HG03378 (cell line): ENCODE results near the gene NGRN.
"Not testable (repeated sequence)": the region's sequence is repeated elsewhere in the genome, so short reads cannot be mapped to it uniquely, and the experiment has no call there.

Experiments used
- ATAC-seq: cut with Tn5 transposase; IDR thresholded peaks from one replicate; pipeline ENCODE4 v1.9.1; 2021; ENCODE audit warnings: mild to moderate bottlenecking, moderate library complexity; ENCODE audit not compliant: unreplicated experiment

NGRN gene

GRCh38 chr15:90280743-90281142, 15.3 kb downstream of the NGRN start:
- ATAC-seq = not testable (repeated sequence)

- not testable (repeated sequence) for ATAC-seq
Measured at GRCh38 chr15:90281637-90282036, 16.2 kb downstream of the NGRN start.

DNA sequence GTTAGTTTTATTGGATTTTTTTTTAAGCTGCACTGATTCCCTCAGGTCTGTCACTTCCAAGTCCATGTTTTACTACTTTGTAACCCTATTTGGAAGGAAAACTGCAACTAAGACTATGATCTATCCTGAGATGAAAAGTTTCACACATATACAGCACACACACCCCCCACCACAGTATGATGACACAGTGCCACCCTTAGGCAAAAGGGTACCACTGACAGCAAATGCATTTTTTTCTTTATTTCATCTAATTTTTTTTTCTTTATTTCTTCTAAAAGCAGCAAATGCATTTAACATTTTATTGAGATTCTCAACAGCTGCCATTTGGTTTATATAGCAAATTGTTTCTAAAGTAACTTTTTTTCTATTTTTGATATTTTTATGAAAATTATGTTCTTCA, 21.2 kb downstream of the NGRN start:
- no peak for ATAC-seq

GRCh38 chr15:90287101-90287500, 21.6 kb downstream of the NGRN start:
- ATAC-seq = no peak

DNA sequence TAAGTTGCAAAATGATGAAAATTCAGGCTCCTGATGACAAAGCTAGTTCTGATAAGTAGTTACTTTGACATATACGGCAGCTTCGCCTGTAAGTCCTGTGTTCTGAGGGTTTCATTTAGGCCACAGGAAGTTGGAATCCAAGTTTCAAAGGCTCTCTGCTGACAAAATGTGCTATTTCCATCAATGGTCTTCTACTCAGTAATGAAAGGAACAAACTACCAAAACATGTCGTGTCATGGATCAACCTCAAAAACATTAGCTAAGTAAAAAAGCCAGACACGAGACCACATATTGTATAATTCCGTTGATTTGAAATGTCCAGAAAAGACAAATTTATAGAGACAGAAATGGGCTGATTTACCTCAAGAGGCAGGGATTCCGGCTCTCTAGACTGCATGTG, 22.5 kb downstream of the NGRN start:
- ATAC-seq = no peak

DNA sequence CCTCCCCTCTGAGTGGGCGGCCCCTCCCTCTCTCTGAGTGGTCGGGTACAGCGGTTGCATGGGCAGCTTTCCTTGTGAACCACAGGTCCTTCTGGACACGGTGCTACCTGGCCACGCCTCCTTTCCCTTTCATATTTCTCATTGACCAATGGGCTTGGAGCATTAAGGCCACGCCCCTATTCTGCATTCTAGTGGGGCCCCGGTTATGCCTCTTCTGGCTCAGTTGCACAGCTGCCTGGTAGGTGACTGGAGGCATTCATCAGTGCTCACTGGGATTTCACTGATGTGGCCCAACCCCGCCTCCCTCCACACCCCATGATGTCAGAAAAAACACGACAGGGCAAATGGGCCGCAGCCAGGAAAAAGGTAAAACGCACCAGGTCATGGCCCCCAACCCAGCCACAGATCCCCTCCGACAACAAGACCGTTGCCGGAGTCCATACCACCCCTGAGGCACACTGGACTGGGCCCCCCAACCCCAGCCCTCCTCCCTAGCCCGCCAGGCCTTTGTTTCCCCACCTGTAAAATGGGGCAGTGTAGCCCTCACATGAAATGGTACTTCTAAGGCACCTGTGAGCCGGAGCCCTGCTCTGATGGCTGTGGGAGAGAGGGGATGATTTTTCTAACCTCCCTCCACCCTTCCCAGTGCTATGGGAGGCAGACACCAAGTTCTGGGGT, 26.3 kb downstream of the NGRN start:
- no peak for ATAC-seq

GRCh38 chr15:90293040-90293810, 27.8 kb downstream of the NGRN start:
- not testable (repeated sequence) for ATAC-seq

DNA sequence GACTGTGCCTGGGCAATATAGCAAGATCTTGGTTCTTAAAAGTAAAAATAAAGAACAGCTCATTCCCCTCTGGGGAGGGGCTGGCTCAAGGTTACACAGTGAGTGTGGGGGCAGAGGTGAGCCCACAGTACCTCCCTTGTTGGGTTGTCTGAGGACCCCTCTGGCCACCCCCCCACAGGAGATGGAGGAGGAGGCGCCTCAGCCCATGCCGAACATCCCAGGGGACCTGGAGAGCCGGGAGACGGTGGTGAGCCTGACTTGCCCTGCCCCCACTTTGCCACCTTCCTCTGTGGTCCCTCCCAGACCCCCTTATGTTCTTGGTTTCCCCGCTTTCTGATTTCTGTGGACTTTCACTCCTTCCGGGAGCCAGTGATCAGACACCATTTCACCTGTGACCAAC, 28.7 kb downstream of the NGRN start:
- no peak for ATAC-seq

GRCh38 chr15:90294601-90295269, 29.3 kb downstream of the NGRN start:
- ATAC-seq = no peak

DNA sequence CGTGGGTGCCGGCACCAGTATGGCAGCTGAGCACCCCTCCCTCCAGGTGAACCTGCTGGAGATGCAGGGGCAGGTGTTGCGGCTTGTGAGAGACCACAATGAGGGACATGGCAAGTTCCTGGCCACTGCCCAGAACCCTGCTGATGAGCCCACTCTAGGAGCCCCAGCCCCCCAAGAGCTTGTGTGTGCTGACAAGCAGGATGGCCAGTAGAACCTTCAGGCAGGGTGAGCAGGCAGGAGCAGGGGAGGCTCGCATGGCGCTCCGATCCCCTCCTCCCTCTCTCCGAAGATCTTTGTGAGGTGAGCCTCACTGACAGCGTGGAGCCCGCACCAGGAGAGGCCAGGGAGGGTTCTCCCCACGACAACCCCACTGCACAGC, 29.8 kb downstream of the NGRN start:
- ATAC-seq = no peak

DNA sequence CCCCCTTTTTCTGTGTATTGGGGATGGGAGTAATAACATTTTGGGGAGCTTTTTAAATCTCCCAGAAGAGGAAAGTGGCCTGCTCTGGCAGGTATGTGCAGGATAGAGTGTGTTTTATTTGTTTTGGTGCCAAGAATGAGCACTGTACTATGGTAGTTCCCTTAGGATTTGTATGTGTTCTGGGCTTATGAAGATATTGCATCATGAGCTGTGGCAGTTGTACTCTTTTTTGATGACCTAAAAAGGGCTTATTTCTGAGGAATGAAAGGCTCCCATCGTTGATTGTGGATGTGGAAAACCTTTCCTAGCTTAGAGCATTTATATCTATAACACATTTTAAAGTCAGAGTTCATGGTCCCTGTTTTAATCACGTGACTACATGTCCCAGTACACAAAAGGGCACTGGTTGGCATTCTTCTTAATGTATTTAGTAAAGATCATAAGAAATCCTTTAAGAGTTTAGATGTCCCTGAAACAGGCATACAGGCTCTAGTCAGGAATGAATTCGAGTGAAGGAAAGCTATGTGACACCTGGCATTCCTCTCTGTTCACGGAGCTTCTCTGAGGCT, 30.9 kb downstream of the NGRN start:
- not testable (repeated sequence) for ATAC-seq

- ATAC-seq = no peak
Measured at GRCh38 chr15:90297021-90297420, 31.5 kb downstream of the NGRN start.

GRCh38 chr15:90300541-90300940, 35.1 kb downstream of the NGRN start:
- no peak for ATAC-seq

GRCh38 chr15:90300988-90301706, 35.7 kb downstream of the NGRN start:
- no peak for ATAC-seq

DNA sequence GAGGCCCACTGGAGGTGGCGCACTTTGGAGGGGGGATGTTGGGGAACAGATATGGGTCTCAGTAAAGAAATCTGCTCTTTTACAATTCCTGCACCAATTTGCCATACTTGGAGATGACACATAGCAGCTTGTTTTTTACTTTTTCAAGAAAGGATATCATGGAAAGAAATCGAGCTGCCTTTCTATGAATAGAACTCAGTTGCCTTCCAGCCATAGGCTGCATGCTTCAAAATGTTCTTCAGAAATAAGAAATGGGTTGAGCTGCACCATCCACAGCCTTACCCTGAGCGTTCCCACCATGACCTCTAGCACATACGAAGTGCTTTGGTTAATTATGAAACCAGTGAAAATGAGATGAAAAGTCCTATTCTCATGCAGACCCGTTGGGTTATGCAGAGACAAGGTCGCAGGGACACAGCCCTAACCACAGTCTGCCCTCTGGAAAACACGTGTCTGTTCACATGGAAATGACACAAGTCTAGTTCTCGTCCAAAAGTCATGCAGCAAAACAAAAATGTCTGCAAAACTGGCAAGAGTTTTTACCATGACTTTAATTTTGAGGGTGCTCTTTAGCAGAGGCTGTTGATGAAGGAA, 36.3 kb downstream of the NGRN start:
- no peak for ATAC-seq

DNA sequence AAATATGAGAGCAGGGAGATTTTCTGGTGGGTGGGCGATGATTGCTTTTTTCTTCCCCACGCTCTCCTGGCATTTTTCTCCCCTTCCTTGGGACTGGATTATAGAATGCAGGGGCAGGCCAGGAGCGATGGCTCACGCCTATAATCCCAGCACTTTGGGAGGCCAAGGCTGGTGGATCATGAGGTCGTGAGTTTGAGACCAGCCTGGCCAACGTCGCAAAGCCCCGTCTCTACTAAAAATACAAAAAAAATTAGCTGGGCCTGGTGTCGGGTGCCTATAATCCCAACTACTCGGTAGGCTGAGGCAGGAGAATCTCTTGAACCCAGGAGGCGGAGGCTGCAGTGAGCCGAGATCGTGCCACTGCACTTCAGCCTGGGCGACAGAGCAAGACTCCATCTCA, 39.9 kb downstream of the NGRN start:
- ATAC-seq = not testable (repeated sequence)

GRCh38 chr15:90305932-90306331, 40.5 kb downstream of the NGRN start:
- ATAC-seq = no peak

- ATAC-seq = no peak
Measured at GRCh38 chr15:90306560-90306959, 41.1 kb downstream of the NGRN start.

DNA sequence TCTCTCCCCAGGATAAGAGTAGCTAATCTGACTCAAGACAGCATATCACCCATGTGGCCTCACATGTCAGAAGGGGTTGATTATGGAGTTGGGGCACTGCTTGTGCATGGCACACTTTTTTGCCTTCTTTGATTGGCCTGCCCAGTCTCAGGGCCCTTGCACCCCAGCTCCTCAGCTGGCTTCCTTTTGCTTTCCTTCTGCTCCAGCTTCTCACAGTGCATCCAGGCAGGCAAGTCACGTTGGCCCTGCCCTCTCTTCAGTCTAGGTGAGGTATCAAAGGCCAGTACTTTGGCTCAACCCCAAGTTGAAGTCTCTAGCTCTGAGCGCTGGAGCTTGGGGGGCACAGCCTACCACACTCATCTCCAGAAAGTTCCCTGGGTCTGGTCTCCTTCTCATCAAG, 42.2 kb downstream of the NGRN start:
- no peak for ATAC-seq

DNA sequence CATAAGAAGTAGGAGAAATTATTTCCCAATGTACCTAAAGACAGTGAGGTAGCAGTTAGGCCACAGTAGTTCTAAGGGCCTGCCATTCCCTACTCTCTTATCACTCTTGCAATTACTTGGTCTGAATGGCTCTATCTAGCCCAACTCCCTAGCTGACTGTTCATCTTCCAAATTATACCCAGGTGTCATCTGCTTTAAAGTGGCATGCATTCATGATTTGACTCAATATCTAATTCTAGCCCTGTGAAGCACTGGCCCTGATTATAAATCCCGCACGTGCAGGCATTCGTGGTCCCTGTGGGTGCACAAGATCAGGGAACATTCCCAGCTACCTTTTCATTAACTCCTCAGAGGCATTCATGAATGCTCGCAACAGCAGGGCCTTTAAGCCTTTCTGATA, 43.5 kb downstream of the NGRN start:
- no peak for ATAC-seq
